ENCODE measurements around the gene TGFBR3. TPM values are rescaled to one million over a fixed set of nuclear protein-coding genes. Genes with fewer than 3 reads are reported as not detected.

Gene TGFBR3
- total and polyA plus RNA-seq, 2 of the 8 experiments (the other 6 are each of a cell fraction or from before 2014, with no cell fraction given): 2.0 to 6.1 TPM

- no peaks in the 10 kb centered on the region for H3K9me3 ChIP-seq (ENCODE audit: insufficient read depth in 2 of 2, low read depth in 1 of 2, low read length in 1 of 2)
- no peak overlapping the region for H4K5ac ChIP-seq (ENCODE audit: insufficient read length, low read depth, low read length)
- H3K4me3 ChIP-seq (ENCODE audit: extremely low read depth in 1 of 4, insufficient read depth in 2 of 4, low read depth in 3 of 4, low read length in 4 of 4): no peak overlapping the region
- H4K8ac ChIP-seq (ENCODE audit: extremely low read depth, insufficient read depth, low read length): no peak overlapping the region
- CTCF ChIA-PET (ENCODE audit: partially characterized antibody): interaction anchor here (0.5 to 6.1 kb wide), 22 partner anchors 8 to 642 kb away, joined by 3 to 40 read pairs (median 4); no protein-coding TSS in a partner anchor
- WGBS, 2 experiments (ENCODE audit: extremely low coverage in 1 of 2, insufficient coverage in 1 of 2, insufficient read length in 1 of 2, insufficient replicate concordance in 2 of 2, low coverage in 1 of 2, low lambda C conversion rate in 2 of 2, missing lambda C conversion rate in 1 of 2): 83% methylated on average over 4 of the region's 4 CpGs; no CpG with 5 or more reads in 1 of the 2 experiments
- H2BK120ac ChIP-seq (replicated peaks; ENCODE audit: low read depth, low read length): no peak overlapping the region
- H3K4ac ChIP-seq (replicated peaks; ENCODE audit: insufficient read length, low read depth, low read length): no peak overlapping the region
- no peaks in the 10 kb centered on the region for H3K4me1 ChIP-seq (replicated peaks in 1 of 4; ENCODE audit: control insufficient read depth in 3 of 4, insufficient read depth in 4 of 4, low read length in 3 of 4)
- H4K20me1 ChIP-seq (replicated peaks in 1 of 2; ENCODE audit: control insufficient read depth in 1 of 2, insufficient read depth in 2 of 2, low read length in 2 of 2): no peaks in the 10 kb centered on the region
- no peak overlapping the region for H2BK15ac ChIP-seq (ENCODE audit: low read length)
- H2BK12ac ChIP-seq (ENCODE audit: low read depth, low read length): no peak overlapping the region
- POLR2A ChIA-PET (ENCODE audit: partially characterized antibody): no interaction called here
- H3K56ac ChIP-seq (replicated peaks; ENCODE audit: insufficient read length, low read depth, low read length): no peak overlapping the region
- H3K27ac ChIP-seq (ENCODE audit: low read depth, low read length): no peak overlapping the region
- H3K79me2 ChIP-seq (ENCODE audit: control insufficient read depth in 1 of 2, insufficient read depth in 2 of 2, low read length in 2 of 2): no peaks in the 10 kb centered on the region
- no peaks in the 10 kb centered on the region for H3K79me1 ChIP-seq (ENCODE audit: low read depth, low read length)
- H3K14ac ChIP-seq (ENCODE audit: insufficient read length): no peak overlapping the region
- no peak overlapping the region for H3K9ac ChIP-seq (replicated peaks in 1 of 4; ENCODE audit: extremely low read depth in 1 of 4, low read depth in 3 of 4, low read length in 3 of 4)
- no peaks in the 10 kb centered on the region for H3K27me3 ChIP-seq (replicated peaks in 1 of 4; ENCODE audit: control insufficient read depth in 3 of 4, extremely low read depth in 1 of 4, insufficient read depth in 3 of 4, low read length in 3 of 4)
- no peak overlapping the region for H3K18ac ChIP-seq (ENCODE audit: extremely low read depth, low read length)
- FAIRE-seq (no peak), DNase-seq (ENCODE audit: low read depth in 1 of 2, low spot score in 2 of 2) (no peak)
- no peak overlapping the region for H2BK20ac ChIP-seq (ENCODE audit: low read length)
- no peaks in the 10 kb centered on the region for H3K23me2 ChIP-seq (ENCODE audit: low read depth, low read length)
- H3K36me3 ChIP-seq (ENCODE audit: control insufficient read depth in 2 of 4, insufficient read depth in 4 of 4, low read length in 3 of 4): no peaks in the 10 kb centered on the region
- no peak overlapping the region for H2BK5ac ChIP-seq (ENCODE audit: low read depth, low read length)
- no peak overlapping the region for H3K23ac ChIP-seq (ENCODE audit: insufficient read length)
- H4K91ac ChIP-seq (replicated peaks; ENCODE audit: insufficient read length, low read length): no peak overlapping the region
- no peak overlapping the region for H2AK5ac ChIP-seq (ENCODE audit: low read depth, low read length)
- H3K4me2 ChIP-seq (ENCODE audit: insufficient read depth in 1 of 2, low read depth in 2 of 2, low read length in 2 of 2): no peak overlapping the region
- no peak overlapping the region for H2AFZ ChIP-seq (ENCODE audit: low read length)
- TF ChIP-seq JUN (IDR thresholded peaks at IDR 0.05; ENCODE audit: low read depth, low read length) (no peak), SIX5 (IDR thresholded peaks at IDR 0.05; ENCODE audit: low read depth, low read length) (no peak), SP4 (IDR thresholded peaks at IDR 0.05; ENCODE audit: low read length) (no peak), POU5F1 (IDR thresholded peaks at IDR 0.05; ENCODE audit: low read depth, low read length) (no peak), KDM4A (IDR thresholded peaks at IDR 0.05; ENCODE audit: low read depth, low read length, severe bottlenecking) (no peak), ATF2 (IDR thresholded peaks at IDR 0.05; ENCODE audit: low read length) (no peak), RNF2 (IDR thresholded peaks at IDR 0.05; ENCODE audit: borderline replicate concordance, low read depth, low read length, missing control alignments, poor library complexity, severe bottlenecking) (no peak), FOSL1 (IDR thresholded peaks at IDR 0.05; ENCODE audit: insufficient read depth, low read depth, low read length) (no peak)
- TF ChIP-seq, protein P1, sequence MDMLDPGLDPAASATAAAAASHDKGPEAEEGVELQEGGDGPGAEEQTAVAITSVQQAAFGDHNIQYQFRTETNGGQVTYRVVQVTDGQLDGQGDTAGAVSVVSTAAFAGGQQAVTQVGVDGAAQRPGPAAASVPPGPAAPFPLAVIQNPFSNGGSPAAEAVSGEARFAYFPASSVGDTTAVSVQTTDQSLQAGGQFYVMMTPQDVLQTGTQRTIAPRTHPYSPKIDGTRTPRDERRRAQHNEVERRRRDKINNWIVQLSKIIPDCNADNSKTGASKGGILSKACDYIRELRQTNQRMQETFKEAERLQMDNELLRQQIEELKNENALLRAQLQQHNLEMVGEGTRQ (IDR thresholded peaks at IDR 0.05; ENCODE audit: low read length): no peak
These were observed 39.9 kb upstream of the TGFBR3 start for GRCh38 chr1:91925644-91926435.

Data from H1 (cell line).